Ovary (tissue), 9 donors: ENCODE data around the gene FGGY. TPM values are rescaled to one million over a fixed set of nuclear protein-coding genes. Genes with fewer than 3 reads are reported as not detected.

ENCODE experiments used
- DNase-seq, 5 donors: peaks; one replicate each; pipeline ENCODE4 v3.0.0-alpha.2; 2019 to 2020
- H3K27ac ChIP-seq, 2 donors: fragments of 200-600 bp; one replicate each; pipeline versions ENCODE4 v1.5.1 to v1.8.0; 2019 to 2022
- H3K27me3 ChIP-seq: fragments of 200-600 bp; one replicate; pipeline ENCODE4 v1.8.0; 2022
- H3K36me3 ChIP-seq: fragments of 200-600 bp; sonication (generic); one replicate; pipeline ENCODE4 v1.5.1; 2019
- H3K4me1 ChIP-seq: one replicate; pipeline ENCODE4 v1.8.1; 2013; ENCODE audit warnings: mild to moderate bottlenecking, moderate library complexity; ENCODE audit not compliant: insufficient read depth
- H3K4me3 ChIP-seq: fragments of 200-600 bp; sonication (generic); one replicate; pipeline ENCODE4 v1.5.1; 2017
- H3K9me3 ChIP-seq, 2 donors: fragments of 200-600 bp in 1 of 2; sonication (generic) in 1 of 2; one replicate each; pipeline versions ENCODE4 v1.5.1 to v1.8.1; 2013 to 2019; ENCODE audit warnings: mild to moderate bottlenecking in 1 of 2, moderate library complexity in 1 of 2
- EP300 ChIP-seq: sonication (generic); formaldehyde crosslinking; IDR thresholded peaks from one replicate; pipeline ENCODE4 v1.6.1; 2017; ENCODE audit warnings: antibody characterized with exemption
- POLR2A ChIP-seq: fragments of 450-650 bp; IDR thresholded peaks from one replicate; pipeline ENCODE4 v1.6.1; 2017; ENCODE audit warnings: antibody characterized with exemption, mild to moderate bottlenecking, moderate library complexity
- WGBS, 3 donors: extraction: QIAGEN DNeasy Blood & Tissue Kit in 1 of 3; methylation state at CpG; one replicate each; pipeline versions ENCODE4 v1.1.5 to v1.1.7; 2013 to 2017; 5-methylcytosine and 5-hydroxymethylcytosine counted together
- intact Hi-C, 4 donors: fragments of 100-400 bp; cut with DNase I; formaldehyde crosslinking; loops; one replicate each; pipeline versions ENCODE4 v1.11.0 to v1.15.1; 2022 to 2023
- polyA plus RNA-seq, 2 donors: library from polyadenylated mRNA; stranded (reverse); fragments of 200-250 nt in 1 of 2; fragments of 350-450 nt in 1 of 2; fragmentation: Illumina TruSeq in 1 of 2; extraction: RNeasy Lipid Tissue Mini Kit (QIAGEN cat#74804) in 1 of 2; gene quantifications; one replicate each; pipeline ENCODE4 v1.2.3, GENCODE V29; 2013 to 2014
- total RNA-seq, 7 donors: library from RNA; depleted of rRNA in 2 of 7; stranded (reverse); fragments of >200 nt in 2 of 7; fragmentation: NEBNext Ultra II Directional in 3 of 7; extraction: Animal tissue kit (Norgen Biotek cat#: 25700) in 3 of 7; gene quantifications; one replicate each; pipeline versions ENCODE4 v1.1.0 to v1.2.4, GENCODE V29; 2016 to 2023
- TF ChIP-seq, protein P1 (sequence below), 3 donors: fragments of 450-650 bp in 2 of 3; fragments of 200-600 bp in 1 of 3; IDR thresholded peaks; one replicate each; pipeline versions ENCODE4 v1.5.1 to v1.8.0; 2016 to 2022; ENCODE audit warnings: antibody characterized with exemption in 3 of 3, mild to moderate bottlenecking in 1 of 3
- donor health status: DM: no; HTN: no; CAD: no; lungs with moderate emphysema.
- donor health status: DM: no; HTN: no; CAD: no.
- donor health status: Bipolar disorder and iron deficiency.
- donor health status: DM: yes; HTN: yes; CAD: no.
- donor health status: DM: no; HTN: no; CAD: no.
- donor health status: DM: yes; HTN: yes; CAD: no.

Gene FGGY
- total and polyA plus RNA-seq, 9 donors = 7.9 to 62.0 (median 44.7) TPM

DNA sequence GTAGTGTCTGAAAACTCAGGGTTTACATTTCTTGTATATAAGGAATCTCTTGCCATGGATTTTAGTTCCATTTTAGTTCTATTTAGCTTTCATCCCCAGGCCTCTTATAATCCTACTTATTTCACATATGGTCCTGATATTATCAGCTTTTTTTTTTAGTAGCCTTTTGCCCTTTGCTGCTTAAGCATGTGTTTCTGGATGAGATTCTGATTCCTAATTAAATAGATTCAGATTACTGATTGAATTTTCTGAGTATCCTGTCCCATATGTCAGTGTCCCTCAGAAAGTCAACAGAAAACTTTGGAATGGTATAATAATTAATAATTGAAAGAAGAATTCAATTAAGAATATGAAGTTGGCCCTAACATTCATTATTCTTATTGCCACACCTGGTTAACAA, 383.1 kb downstream of the FGGY start:
- no peaks in the 10 kb centered on the region for H3K27me3 ChIP-seq
- H3K4me1 ChIP-seq = peaks cover 19% of the 10 kb centered on the region
- no peaks in the 10 kb centered on the region for H3K9me3 ChIP-seq
- no peak for TF ChIP-seq POLR2A
- TF ChIP-seq, protein P1, sequence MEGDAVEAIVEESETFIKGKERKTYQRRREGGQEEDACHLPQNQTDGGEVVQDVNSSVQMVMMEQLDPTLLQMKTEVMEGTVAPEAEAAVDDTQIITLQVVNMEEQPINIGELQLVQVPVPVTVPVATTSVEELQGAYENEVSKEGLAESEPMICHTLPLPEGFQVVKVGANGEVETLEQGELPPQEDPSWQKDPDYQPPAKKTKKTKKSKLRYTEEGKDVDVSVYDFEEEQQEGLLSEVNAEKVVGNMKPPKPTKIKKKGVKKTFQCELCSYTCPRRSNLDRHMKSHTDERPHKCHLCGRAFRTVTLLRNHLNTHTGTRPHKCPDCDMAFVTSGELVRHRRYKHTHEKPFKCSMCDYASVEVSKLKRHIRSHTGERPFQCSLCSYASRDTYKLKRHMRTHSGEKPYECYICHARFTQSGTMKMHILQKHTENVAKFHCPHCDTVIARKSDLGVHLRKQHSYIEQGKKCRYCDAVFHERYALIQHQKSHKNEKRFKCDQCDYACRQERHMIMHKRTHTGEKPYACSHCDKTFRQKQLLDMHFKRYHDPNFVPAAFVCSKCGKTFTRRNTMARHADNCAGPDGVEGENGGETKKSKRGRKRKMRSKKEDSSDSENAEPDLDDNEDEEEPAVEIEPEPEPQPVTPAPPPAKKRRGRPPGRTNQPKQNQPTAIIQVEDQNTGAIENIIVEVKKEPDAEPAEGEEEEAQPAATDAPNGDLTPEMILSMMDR (IDR thresholded peaks at IDR 0.05) = no peak
- no peak for TF ChIP-seq EP300
- H3K36me3 ChIP-seq = no peaks in the 10 kb centered on the region
- no peak overlapping the region for H3K4me3 ChIP-seq
- intact Hi-C loops = loop anchor here in 1 of 4 donors (10.0 kb wide), 1 partner anchor 155 kb away; no protein-coding TSS in a partner anchor
- no peak overlapping the region for H3K27ac ChIP-seq
- DNase-seq = no peak

DNA sequence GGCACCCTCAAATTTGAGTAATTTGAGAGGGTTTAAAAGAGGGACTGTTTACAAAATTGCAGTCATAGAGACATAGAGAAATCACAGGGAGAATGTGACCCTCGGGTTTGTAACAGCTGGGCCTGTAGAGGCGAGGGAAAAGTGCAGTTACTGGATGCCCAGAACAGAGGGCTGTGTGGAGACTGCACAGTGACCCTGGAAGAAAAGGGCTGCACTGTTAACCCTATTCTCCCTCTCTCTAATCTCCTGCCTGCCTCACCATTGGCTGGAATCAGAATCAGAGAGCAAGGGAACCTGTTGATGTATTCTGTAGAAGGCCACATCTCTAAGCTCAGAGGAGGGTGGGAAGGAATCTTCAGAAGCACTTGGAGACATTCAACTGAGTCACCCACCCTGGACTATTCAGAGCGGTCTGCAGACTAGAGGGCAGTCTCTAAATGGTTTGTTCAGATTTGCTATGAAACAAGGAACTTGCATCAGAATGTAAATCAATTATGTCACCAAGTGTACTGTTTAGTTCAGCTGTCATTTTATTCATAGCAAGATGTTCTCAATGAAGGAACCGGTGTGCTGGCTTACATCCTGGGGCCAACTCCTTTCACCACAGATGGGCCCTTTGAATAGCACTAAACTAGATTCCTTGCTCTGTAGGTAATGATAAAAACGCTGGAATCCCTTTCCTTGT, 385.6 kb downstream of the FGGY start:
- no peak for DNase-seq
- TF ChIP-seq POLR2A = no peak
- no peak for TF ChIP-seq EP300
- TF ChIP-seq, protein P1 (IDR thresholded peaks at IDR 0.05) = no peak
- H3K36me3 ChIP-seq = no peaks in the 10 kb centered on the region
- no peak overlapping the region for H3K4me3 ChIP-seq
- H3K4me1 ChIP-seq = peaks cover 9% of the 10 kb centered on the region
- no peaks in the 10 kb centered on the region for H3K27me3 ChIP-seq
- intact Hi-C loops = loop anchor here in 1 of 4 donors (10.0 kb wide), 1 partner anchor 158 kb away; no protein-coding TSS in a partner anchor
- 57 to 64% (median 57%) methylated on average over 5 of the region's 5 CpGs for WGBS, 3 donors
- no peaks in the 10 kb centered on the region for H3K9me3 ChIP-seq
- H3K27ac ChIP-seq = no peak overlapping the region

DNA sequence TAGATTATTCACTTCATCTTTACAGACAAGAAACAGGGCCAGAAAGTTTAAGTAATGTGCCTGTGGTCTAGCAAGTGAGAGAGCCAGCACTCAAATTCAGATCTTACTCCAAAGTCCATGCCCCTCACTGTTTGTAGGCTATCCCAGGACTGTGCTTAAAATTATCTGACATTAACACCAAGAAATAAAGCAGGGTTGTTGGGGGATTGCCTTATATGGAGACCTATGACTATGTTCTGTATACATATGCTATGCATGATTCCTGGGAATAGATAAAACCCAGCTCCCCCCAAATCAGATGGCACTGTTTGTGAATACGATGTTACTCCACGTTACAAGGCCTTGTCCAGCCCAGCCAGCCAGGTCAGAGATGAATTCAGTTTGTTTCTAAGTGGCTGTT, 386.3 kb downstream of the FGGY start:
- Histone ChIP-seq H3K36me3 (no peaks in the 10 kb centered on the region), H3K4me1 (peaks cover 7% of the 10 kb centered on the region), H3K27me3 (no peaks in the 10 kb centered on the region), H3K9me3 (no peaks in the 10 kb centered on the region), H3K27ac (no peak overlapping the region), H3K4me3 (no peak overlapping the region)
- no peak for DNase-seq
- TF ChIP-seq EP300 = no peak
- TF ChIP-seq, protein P1 (IDR thresholded peaks at IDR 0.05) = no peak
- TF ChIP-seq POLR2A = no peak
- 43 to 63% (median 45%) methylated on average over 2 of the region's 2 CpGs for WGBS, 3 donors
- intact Hi-C loops = loop anchor here in 1 of 4 donors (10.0 kb wide), 1 partner anchor 158 kb away; no protein-coding TSS in a partner anchor

DNA sequence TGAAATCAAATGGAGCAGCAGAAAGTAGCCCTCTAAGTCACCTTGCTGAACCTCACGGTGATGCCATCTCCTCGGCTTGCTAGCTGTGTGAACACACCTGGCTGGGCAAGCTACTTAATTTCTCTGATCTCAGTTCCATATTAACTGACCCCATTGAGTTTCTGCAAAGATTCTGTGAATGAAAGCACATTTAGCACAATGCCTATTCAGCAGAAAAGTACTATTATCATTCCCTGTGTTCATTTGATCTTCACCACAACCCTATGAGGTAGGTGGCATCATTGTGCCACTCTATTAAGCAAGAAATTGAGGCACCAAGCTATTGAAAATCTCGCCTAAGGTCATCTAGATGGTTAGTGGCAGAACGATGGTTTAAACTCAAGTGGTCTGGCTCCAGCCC, 387.8 kb downstream of the FGGY start:
- Histone ChIP-seq H3K36me3 (no peaks in the 10 kb centered on the region), H3K4me3 (no peak overlapping the region), H3K27ac (no peak overlapping the region), H3K9me3 (no peaks in the 10 kb centered on the region), H3K4me1 (peaks cover 2% of the 10 kb centered on the region), H3K27me3 (no peaks in the 10 kb centered on the region)
- no peak for DNase-seq
- WGBS, 3 donors = 96 to 98% (median 96%) methylated on average over 4 of the region's 4 CpGs
- intact Hi-C loops = loop anchor here in 1 of 4 donors (10.0 kb wide), 1 partner anchor 160 kb away; no protein-coding TSS in a partner anchor
- TF ChIP-seq, protein P1 (IDR thresholded peaks at IDR 0.05) = no peak
- TF ChIP-seq POLR2A (no peak), EP300 (no peak)
